ENCODE results near the gene NUTM2D. TPM values are rescaled to one million over a fixed set of nuclear protein-coding genes. Genes with fewer than 3 reads are reported as not detected.
A peak's percentile ranks its signal among the peaks of the same experiment; 100 is the strongest.
"Not testable (repeated sequence)": the region's sequence is repeated elsewhere in the genome, so short reads cannot be mapped to it uniquely, and the experiment has no call there.

The NUTM2D gene
- total and polyA plus RNA-seq, 9 of the 15 experiments (the other 6 are each of a cell fraction or from before 2014, with no cell fraction given) = 0.01 to 8.6 (median 5.3) TPM

- TF ChIP-seq MNT (conservative IDR thresholded peaks at IDR 0.05) (peak in 1 of 2 experiments; percentile 64; a peak in 2 of 4 replicates), CXXC5 (CRISPR knock-in tag; IDR thresholded peaks at IDR 0.05) (peak; percentile 70), ZFX (CRISPR knock-in tag; IDR thresholded peaks at IDR 0.05) (peak; percentile 62), POLR2A (conservative IDR thresholded peaks at IDR 0.05) (peak; percentile 54; the same call in 1 of the 2 replicates), SMAD4 (CRISPR knock-in tag; conservative IDR thresholded peaks at IDR 0.05) (peak; percentile 32; the same call in 1 of the 2 replicates), TFAP4 (CRISPR knock-in tag; IDR thresholded peaks at IDR 0.05; ENCODE audit: borderline replicate concordance) (peak; percentile 47; the same call in 1 of the 2 replicates)
Measured at GRCh38 chr10:87342711-87343258, 14.8 kb upstream of the NUTM2D start (continued).

GRCh38 chr10:87345743-87346142 is 11.8 kb upstream of the NUTM2D start:
- ATAC-seq; H3K9me3 ChIP-seq (replicated peaks; ENCODE audit: control insufficient read depth, insufficient read depth, low read depth, low read length); H3K4me1 ChIP-seq (replicated peaks in 1 of 2; ENCODE audit: control insufficient read depth in 2 of 2, insufficient read depth in 2 of 2, low read length in 2 of 2); POLR2A ChIA-PET; H3K9me1 ChIP-seq (ENCODE audit: control insufficient read depth, insufficient read depth, low read length); in situ Hi-C loops (cut with MboI); H3K36me3 ChIP-seq (ENCODE audit: control insufficient read depth, insufficient read depth, low read length); FAIRE-seq; H3K4me3 ChIP-seq; H2AFZ ChIP-seq (ENCODE audit: low read depth, low read length); BruUV-seq (replicated peaks); H3K27ac ChIP-seq (ENCODE audit: extremely low read depth, low read depth, low read length); H3K27me3 ChIP-seq (ENCODE audit: control insufficient read depth in 2 of 2, insufficient read depth in 2 of 2, low read length in 2 of 2); CTCF ChIA-PET (ENCODE audit: low intra/inter-chr PET ratio); H4K20me1 ChIP-seq (replicated peaks; ENCODE audit: control insufficient read depth, insufficient read depth, low read length); DNase-seq (ENCODE audit: extremely low read depth in 1 of 4, low spot score in 3 of 4): not testable (repeated sequence)
- Histone ChIP-seq H3K9ac (ENCODE audit: insufficient read depth in 1 of 2, low read depth in 2 of 2, low read length in 2 of 2) (peak overlapping the region in 1 of 2 experiments; percentile 30; a peak in 1 of 4 replicates), H3K79me2 (ENCODE audit: control insufficient read depth, insufficient read depth, low read length) (peaks cover 28% of the 10 kb centered on the region), H3K4me2 (ENCODE audit: insufficient read depth, low read length) (peak overlapping the region; percentile 33)
- WGBS (ENCODE audit: insufficient coverage, low coverage, missing lambda C conversion rate) = 10% methylated on average over 1 of the region's 1 CpG
- intact Hi-C loops (cut with micrococcal nuclease) = loop anchor here (10.0 kb wide), 1 partner anchor 159 kb away; the partner anchor contains the start of gene MINPP1
